ENCODE measurements around the gene TPPP.
"Not testable (repeated sequence)": the region's sequence is repeated elsewhere in the genome, so short reads cannot be mapped to it uniquely, and the experiment has no call there.

TPPP gene

DNA sequence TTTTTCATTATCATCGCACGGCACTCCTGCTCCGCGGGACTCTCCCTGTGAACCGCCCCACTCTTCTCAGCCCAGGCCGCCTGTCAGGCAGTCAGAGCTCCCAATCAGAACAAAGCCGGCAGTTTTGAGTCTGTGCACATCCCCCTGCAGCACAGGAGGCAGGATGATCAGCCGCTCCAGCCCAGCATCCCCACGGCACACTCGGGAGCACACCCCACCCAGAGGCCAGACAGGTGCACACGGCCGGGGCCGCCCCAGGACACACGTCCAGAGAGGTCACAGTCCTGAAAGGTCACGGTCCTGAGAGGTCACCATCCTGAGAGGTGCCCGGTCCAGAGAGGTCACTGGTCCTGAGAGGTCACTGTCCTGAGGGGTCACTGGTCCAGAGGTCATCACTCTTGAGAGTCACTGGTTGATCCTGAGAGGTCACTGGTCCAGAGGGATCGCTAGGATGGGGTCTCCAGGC is 8.4 kb downstream of the TPPP start:
- FAIRE-seq (no peak), DNase-seq (ENCODE audit: insufficient read length, low spot score) (no peak)
- TF ChIP-seq, protein P1, sequence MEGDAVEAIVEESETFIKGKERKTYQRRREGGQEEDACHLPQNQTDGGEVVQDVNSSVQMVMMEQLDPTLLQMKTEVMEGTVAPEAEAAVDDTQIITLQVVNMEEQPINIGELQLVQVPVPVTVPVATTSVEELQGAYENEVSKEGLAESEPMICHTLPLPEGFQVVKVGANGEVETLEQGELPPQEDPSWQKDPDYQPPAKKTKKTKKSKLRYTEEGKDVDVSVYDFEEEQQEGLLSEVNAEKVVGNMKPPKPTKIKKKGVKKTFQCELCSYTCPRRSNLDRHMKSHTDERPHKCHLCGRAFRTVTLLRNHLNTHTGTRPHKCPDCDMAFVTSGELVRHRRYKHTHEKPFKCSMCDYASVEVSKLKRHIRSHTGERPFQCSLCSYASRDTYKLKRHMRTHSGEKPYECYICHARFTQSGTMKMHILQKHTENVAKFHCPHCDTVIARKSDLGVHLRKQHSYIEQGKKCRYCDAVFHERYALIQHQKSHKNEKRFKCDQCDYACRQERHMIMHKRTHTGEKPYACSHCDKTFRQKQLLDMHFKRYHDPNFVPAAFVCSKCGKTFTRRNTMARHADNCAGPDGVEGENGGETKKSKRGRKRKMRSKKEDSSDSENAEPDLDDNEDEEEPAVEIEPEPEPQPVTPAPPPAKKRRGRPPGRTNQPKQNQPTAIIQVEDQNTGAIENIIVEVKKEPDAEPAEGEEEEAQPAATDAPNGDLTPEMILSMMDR (IDR thresholded peaks at IDR 0.05; ENCODE audit: insufficient read depth, missing control alignments), result no peak

DNA sequence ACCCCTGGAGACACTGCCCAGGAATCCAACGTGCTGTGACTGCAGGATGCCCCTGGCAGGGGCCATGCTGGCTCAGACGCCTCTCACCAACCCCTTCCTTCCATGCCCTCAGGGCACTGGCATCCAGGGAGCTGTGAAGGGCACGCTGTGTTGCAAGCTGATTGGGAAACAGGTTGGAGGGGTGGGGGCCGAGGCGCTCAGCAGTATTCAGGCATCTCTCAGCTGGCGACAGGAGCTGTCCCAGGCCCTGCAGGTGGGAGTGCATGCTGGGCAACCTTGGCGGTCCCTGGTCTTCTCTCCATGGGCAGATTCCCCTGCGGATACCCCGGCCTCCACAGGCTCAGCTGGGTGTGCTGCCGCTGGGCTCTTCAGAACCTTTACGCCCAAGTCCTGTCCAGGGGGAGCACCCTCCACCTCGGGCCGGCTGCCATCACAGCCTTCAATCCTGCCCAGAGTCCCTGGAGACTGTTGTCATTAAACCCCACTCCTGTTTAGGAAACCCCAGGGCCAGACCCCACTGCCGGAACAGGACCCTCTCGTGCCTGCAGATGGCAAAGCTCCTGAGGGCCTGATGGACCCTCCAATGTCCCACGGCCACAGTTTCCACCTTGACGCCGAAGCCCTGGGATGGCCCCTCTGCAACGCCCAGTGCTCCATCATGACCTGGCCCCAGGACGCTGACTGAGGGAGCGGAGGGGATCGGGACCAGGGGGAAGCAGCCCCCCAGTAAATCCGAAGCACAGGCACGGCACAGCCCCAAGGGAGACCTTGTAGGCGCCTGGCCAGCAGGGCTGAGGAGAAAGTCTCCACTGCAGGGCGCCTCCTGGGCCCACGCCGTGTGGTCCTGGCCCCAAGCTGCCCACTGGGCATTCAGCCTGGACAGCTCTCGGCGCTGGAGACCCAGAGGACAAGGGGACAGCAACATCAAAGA is 9.3 kb downstream of the TPPP start:
- DNase-seq (ENCODE audit: insufficient read length, low spot score) (no peak), FAIRE-seq (no peak)
- TF ChIP-seq, protein P1 (IDR thresholded peaks at IDR 0.05; ENCODE audit: insufficient read depth, missing control alignments), result no peak

DNA sequence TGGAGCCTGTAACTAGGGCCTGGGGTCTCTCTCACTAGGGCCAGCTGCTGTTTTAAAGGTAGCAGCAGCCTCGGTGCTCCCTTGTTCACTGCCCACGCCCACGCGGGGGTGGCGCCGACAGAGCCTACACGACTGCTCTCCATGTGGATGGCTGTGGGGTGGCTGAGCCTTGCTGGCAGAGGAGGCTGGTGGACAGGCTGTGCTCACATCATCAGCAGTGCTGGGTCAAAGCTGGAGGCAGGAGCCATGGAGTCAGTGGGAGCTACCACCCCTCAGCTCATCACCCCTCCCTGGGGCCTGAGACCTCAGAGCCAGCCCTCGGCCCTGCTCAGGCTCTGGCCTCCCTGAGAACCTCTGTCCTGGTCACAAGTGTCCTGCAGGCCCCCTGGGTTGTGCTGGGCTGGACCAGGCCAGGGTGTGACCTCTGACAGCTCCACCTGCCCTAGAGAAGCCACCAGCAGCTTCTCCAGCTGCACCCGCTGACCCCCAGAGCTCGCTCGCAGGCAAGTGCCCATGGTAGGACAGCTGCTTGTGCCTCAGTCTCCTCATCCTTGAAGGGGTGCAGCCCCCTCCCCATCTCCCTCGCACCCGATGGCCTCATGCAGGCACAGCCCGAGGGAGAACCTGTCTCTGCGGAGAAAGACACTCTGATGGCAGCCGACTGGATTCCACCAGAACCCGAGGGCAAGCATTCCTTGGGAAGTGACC is 10.3 kb downstream of the TPPP start:
- DNase-seq (ENCODE audit: insufficient read length, low spot score); FAIRE-seq: not testable (repeated sequence)

DNA sequence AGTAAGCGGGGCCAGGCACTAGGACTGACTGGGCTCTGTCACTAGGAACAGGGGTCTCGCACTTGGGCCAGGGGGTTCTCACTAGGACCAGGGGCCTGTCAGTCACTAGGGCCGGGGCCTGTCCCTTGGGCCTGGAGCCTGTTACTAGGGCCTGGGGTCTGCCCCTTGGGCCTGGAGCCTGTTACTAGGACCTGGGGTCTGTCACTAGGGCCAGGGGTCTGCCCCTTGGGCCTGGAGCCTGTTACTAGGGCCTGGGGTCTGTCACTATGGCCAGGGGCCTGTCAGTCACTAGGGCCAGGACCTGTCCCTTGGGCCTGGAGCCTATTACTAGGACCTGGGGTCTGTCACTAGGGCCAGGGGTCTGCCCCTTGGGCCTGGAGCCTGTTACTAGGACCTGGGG is 10.9 kb downstream of the TPPP start:
- not testable (repeated sequence) for FAIRE-seq; DNase-seq (ENCODE audit: insufficient read length, low spot score)

DNA sequence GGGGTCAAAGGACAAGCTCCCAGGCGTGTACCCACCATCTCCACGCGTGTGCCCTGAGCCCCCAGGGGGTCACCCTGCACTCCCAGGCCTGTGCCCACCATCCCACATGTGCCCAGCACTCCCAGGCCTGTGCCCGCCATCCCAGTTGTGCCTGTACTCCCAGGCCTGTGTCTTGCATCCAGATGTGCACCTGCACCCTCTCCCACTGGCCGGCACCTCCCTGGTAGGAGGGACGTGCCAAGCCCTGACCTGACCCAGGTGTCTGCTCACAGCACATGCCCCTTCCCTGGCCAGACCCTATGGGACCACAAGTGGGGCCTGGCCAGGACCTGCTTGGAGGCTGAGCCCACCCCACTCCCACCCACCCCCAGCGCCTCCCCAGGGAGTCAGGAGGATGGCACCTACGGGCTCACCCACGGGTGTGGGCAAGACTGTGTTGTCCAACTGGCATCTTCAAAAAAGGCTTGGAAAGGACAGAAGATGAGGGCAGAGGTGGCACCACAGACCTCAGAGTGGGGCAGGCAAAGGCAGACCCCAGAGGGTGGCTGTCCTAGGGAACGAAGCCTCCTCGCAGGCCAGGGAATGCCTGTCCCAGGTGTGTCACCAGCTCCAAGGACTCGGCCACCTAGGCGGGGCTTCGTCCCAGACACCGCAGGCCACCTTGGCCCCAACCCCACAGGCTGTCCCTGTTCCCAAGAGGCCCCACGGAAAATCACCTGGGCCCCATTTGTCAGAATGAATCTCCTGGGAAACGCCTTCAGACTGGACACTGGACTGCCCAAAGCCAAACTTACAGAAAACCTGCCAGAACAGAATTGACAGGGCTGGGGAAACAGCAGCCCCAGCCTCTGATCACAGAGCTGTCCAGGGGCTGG is 11.6 kb downstream of the TPPP start:
- not testable (repeated sequence) for DNase-seq (ENCODE audit: insufficient read length, low spot score); FAIRE-seq

GRCh38 chr5:680836-681235 is 12.3 kb downstream of the TPPP start:
- not testable (repeated sequence) for FAIRE-seq

GRCh38 chr5:680118-680795 is 12.9 kb downstream of the TPPP start:
- FAIRE-seq; DNase-seq (ENCODE audit: insufficient read length, low spot score): not testable (repeated sequence)

More at GRCh38 chr5:680836-681235, 12.3 kb downstream of the TPPP start:
- DNase-seq (ENCODE audit: insufficient read length, low spot score), result not testable (repeated sequence)

DNA sequence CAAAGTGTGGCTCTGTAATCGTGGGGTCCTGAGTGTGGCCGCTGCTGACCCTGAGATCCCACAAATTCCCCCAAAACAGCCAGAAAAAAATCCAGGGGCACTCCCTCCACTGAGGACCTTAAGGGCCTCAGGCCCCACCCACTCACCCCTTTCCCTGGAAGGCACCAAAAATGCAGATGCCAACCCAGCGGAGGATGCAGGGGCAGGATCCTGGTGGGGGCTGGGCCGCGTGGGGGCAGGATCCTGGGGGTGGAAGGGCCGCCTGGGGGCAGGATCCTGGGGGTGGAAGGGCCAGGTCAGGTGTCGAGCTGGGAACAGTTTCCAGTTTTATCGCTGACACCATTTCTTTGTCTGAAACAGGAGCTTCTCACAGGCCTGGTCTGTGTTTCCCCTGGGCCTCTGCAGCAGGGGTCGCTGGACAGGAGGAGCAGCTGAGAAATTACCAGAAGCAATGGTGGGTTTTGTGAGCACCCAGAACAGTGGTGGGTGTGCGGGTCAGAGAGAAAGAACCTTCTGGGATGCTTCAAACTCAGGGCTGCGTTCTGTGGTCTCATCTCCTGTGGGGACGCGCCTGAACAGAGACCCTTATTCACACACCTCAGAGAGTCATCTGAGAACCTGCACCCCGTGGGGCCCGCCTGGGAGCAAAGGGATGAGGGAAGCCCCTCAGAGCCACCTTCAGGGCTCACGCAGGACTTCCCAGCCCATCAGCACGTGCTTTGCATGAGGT is 13.8 kb downstream of the TPPP start:
- DNase-seq (ENCODE audit: insufficient read length, low spot score); FAIRE-seq: not testable (repeated sequence)

DNA sequence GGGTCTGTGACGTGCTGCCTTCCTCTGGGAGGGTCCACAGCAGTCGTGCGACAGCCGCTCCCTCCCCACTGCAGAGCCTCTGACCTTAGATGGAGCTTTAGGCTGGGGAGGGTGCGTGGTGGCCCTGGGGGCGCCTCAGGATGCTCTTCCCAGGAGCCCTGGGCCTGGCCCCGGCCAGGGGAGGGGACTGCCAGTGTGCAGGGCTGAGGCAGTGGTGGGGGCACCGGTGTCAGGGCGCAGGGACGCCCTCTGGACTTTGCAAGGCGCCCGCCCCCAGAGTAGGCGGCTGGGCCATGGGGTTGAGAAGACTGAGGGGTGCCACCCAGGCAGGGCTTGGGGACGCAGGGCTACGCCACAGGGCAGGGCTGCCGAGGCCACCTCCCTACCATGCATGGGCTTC is 14.6 kb downstream of the TPPP start:
- not testable (repeated sequence) for FAIRE-seq; DNase-seq (ENCODE audit: insufficient read length, low spot score)

Measured in D721Med (cell line).